HG03135 (cell line): ENCODE measurements around the gene UBB.

ENCODE experiments used
- ATAC-seq: cut with Tn5 transposase; IDR thresholded peaks from one replicate; pipeline ENCODE4 v1.9.1; 2021; ENCODE audit warnings: mild to moderate bottlenecking, moderate library complexity; ENCODE audit not compliant: unreplicated experiment

Gene UBB

GRCh38 chr17:16380640-16381495 lies at the start of gene UBB:
UBB (plus strand) TSS chr17:16381091; CDS start chr17:16381908, 817 bp downstream.
- ATAC-seq = peak; percentile 87

DNA sequence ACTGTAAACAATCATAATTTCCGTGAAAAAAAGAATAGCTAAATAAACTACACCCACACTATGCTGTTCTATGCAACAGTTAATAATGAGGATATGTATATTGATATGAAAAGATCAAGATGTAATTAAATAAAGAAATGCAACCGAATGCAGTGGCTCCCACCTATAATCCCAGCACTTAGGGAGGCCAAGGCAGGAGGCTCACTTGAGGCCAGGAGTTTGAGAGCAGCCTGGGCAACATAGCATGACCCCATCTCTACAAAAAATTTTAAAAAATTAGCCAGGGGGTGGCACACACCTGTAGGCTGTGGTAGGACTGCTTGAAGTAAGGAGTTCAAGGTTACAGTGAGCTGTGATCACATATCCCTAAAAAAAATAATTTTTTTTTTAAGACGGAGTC lies 42.5 kb upstream of the UBB start:
- no peak for ATAC-seq

DNA sequence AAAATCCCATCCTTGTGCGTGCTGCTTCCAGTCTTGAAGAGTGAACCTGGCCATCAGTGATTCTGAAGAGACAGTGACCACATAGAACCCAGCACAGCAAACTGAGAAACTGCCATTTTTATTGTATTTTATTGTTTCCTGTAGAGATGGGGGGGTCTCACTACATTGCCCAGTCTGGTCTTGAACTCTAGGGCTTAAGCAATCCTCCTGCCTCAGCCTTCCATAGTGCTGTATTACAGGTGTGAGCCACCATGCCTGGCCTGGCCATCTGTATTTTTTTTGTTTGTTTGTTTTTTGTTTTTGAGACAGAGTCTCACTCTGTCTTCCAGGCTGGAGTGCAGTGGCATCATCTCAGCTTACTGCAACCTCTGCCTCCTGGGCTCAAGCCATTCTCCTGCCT lies 41.5 kb upstream of the UBB start:
- ATAC-seq = no peak

GRCh38 chr17:16339959-16340358 lies 40.9 kb upstream of the UBB start:
- no peak for ATAC-seq

DNA sequence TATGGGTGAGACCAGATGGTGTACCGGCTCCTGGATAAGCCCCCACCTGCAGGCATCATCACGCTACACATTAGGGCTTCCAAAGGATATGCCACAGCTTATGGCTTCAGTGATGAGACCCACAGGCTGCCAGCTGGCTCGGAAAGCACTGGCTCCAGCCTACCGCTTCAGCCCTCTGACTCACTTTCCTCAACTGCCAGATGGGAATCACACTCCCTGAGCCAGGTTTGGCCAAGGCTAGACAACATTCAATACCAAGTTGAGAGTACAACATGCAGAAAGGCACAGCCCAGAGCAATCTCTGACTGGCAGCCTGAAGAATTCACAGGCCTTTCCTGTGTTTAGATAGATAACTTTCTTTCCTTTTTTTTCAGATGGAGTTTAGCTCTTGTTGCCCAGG lies 37.9 kb upstream of the UBB start:
- no peak for ATAC-seq

- ATAC-seq = no peak
Observed at GRCh38 chr17:16343569-16343968, 37.3 kb upstream of the UBB start.

GRCh38 chr17:16345565-16345964 lies 35.3 kb upstream of the UBB start:
- ATAC-seq = no peak

DNA sequence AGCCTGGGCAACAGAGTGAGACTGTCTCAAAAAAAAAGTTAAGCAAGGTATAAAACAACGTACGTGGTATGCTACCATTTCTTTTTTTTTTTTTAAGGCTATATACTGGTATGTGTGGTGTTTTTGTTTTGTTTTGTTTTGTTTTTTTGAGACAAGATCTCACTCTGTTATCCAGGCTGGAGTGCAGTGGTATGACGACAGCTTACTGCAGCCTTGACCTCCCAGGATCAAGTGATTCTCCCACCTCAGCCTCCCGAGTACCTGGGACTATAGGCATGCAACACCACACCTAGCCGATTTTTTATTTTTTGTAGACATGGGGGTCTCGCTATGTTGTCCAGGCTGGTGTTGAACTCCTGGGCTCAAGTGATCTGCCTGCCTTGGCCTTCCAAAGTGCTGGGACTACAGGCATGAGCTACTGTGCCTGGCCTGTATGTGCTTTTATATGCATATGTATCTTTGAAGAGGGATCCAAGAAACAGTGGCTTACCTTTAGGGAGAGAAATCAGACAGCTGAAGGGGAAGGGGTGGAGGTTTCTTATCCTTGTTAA lies 34.1 kb upstream of the UBB start:
- no peak for ATAC-seq

DNA sequence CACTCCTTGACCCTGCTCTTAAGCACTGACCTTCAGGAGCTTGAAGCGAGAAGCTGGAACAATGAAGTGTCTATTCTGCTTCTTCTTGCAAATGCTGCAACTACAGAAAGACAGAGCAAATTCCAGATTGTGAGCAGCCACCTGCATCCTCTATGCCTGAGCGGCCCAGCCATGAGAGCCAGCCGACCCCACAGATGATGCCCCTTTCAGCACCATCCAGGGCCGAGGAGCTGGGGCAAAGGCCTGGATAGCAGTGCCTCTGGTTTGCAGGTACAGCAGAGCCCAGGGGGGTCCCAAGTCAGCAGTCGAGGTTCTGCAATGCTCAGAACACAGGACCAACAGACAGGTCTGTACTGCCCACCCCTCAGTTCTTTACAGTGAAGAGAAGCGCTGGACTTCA lies 32.3 kb upstream of the UBB start:
- no peak for ATAC-seq

DNA sequence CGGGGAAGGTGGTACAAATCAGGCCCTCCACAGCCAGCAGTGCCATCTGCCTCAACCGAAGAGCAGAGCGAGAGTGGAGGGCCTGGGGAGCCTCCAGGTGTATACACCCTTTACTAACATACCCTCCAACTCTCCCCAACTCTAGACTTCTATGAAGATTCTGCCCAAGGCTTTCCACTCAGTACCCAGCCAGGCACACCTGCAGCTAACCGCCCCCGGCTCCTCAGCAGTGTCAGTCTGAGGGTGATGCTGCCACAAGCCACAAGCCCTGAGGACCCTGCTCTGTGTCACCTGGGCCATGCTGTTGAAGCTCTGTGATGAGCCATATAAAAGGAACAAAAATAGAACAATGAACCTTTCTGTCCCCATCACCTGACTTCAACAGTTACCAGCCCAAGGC lies 31.5 kb upstream of the UBB start:
- no peak for ATAC-seq

DNA sequence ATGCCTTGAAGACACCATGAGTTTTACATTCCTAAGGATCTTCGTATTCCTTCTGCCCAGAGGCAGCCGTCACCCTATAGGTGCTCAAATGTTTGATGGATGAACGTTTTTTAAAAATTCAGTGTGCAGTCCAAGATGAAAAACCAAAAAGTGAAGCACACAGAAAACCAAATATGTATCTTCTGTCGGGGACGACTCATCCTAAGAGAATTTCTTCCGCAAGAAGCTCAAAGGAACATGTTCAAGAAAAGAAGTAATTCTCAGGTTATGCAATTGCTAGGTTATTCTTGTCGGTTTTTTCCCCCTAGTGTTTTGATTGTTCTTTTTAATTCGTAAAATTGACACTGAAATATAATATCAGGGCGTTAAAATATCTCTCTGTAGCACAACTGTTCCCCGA lies 29.1 kb upstream of the UBB start:
- ATAC-seq = no peak

GRCh38 chr17:16352303-16352666 lies 28.6 kb upstream of the UBB start:
- no peak for ATAC-seq

DNA sequence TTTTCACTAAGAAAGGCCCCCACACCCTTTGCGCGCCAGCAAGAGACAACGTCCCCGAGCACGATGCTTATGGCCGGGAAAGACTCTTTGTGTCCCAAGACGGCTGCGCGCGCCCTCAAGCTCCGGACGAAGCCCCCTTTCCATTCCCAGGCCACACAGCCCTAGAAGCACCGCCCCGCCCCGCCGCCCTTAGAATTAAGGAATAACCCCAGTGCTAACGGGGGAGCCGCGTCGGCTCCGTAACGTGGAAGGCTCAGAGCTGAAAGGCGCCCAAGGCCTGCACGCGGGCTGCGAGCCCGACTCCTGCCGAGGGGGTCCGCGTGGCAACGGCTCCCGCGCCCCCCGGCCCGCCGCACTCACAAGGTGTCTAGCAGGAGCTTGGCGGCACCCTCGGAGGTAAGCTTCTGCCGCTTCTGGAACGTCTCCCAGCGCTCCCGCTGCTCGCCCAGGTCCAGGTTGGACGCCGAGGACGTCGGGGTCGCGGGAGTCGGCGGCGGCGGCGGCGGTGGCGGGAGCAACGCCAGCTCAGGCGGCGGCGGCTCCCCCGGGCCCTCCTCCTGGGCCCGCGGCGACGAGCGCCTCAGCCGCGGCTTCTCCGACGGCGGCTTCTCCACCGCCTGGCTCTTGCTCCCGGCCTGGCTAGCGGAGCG lies 28.1 kb upstream of the UBB start:
- ATAC-seq = peak; percentile 41

GRCh38 chr17:16353317-16354174 lies 27.3 kb upstream of the UBB start, which contains the start of gene CENPV:
CENPV (minus strand) TSS chr17:16353469; CDS start chr17:16353436, 33 bp downstream.
- ATAC-seq = peak; percentile 74

GRCh38 chr17:16354585-16354984 lies 26.3 kb upstream of the UBB start:
- no peak for ATAC-seq

- ATAC-seq = no peak
Observed at GRCh38 chr17:16358394-16358793, 22.5 kb upstream of the UBB start.

GRCh38 chr17:16361874-16362273 lies 19.0 kb upstream of the UBB start:
- no peak for ATAC-seq

- no peak for ATAC-seq
Observed at GRCh38 chr17:16363749-16364536, 16.9 kb upstream of the UBB start.

- no peak for ATAC-seq
Observed at GRCh38 chr17:16364625-16365024, 16.3 kb upstream of the UBB start.

- ATAC-seq = no peak
Observed at GRCh38 chr17:16371742-16372141, 9.1 kb upstream of the UBB start.
